ENCODE measurements around the gene PLEKHH2. TPM values are rescaled to one million over a fixed set of nuclear protein-coding genes. Genes with fewer than 3 reads are reported as not detected.
"Not testable (repeated sequence)": the region's sequence is repeated elsewhere in the genome, so short reads cannot be mapped to it uniquely, and the experiment has no call there.

The PLEKHH2 gene
- total RNA-seq, 2 donors from 2014 or later: 5.0 to 5.3 TPM

DNA sequence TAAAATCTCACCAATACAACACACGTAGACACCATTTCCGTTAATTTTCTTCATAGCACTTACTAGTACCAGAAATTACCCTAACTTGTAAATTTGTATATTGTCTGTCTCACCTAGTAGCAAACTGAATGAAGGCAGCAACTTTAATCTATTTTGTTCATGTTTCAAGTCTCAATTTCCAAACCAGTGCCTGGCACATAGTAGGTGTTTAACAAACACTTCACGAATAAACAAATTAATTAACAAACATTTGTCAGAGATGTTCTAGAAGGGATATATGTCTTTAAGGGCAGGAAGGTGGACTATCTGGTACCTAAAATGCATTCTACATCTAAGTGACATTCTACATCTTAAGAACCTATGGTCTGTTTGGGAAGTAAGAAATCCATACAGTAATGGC is 42.2 kb upstream of the PLEKHH2 start:
- DNase-seq: no peak
- Mint-ChIP-seq H3K4me1 (peaks cover 11% of the 10 kb centered on the region), H3K27ac (peak overlapping the region; percentile 97), H3K27me3 (ENCODE audit: insufficient read depth) (peaks cover 4% of the 10 kb centered on the region), H3K4me3 (peak overlapping the region; percentile 93), H3K36me3 (ENCODE audit: low read depth) (peaks cover 4% of the 10 kb centered on the region), H3K9me3 (no peaks in the 10 kb centered on the region)
- H3K4me3 ChIP-seq (ENCODE audit: low read length): peak overlapping the region; percentile 95
- H3K9ac ChIP-seq (ENCODE audit: extremely low read depth, low read length, poor library complexity, severe bottlenecking): no peak overlapping the region
- no peaks in the 10 kb centered on the region for H3K4me1 ChIP-seq (ENCODE audit: control insufficient read depth, insufficient read depth, low read length)
- no peaks in the 10 kb centered on the region for H3K36me3 ChIP-seq (ENCODE audit: control insufficient read depth, insufficient read depth, low read length)
- no peak overlapping the region for H3K27ac ChIP-seq (ENCODE audit: low read depth, low read length)
- H3K9me3 ChIP-seq (ENCODE audit: control insufficient read depth, low read length): no peaks in the 10 kb centered on the region
- TF ChIP-seq, protein P1, sequence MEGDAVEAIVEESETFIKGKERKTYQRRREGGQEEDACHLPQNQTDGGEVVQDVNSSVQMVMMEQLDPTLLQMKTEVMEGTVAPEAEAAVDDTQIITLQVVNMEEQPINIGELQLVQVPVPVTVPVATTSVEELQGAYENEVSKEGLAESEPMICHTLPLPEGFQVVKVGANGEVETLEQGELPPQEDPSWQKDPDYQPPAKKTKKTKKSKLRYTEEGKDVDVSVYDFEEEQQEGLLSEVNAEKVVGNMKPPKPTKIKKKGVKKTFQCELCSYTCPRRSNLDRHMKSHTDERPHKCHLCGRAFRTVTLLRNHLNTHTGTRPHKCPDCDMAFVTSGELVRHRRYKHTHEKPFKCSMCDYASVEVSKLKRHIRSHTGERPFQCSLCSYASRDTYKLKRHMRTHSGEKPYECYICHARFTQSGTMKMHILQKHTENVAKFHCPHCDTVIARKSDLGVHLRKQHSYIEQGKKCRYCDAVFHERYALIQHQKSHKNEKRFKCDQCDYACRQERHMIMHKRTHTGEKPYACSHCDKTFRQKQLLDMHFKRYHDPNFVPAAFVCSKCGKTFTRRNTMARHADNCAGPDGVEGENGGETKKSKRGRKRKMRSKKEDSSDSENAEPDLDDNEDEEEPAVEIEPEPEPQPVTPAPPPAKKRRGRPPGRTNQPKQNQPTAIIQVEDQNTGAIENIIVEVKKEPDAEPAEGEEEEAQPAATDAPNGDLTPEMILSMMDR (conservative IDR thresholded peaks at IDR 0.05): no peak
- no peaks in the 10 kb centered on the region for H3K27me3 ChIP-seq (ENCODE audit: control insufficient read depth, insufficient read depth, low read length, poor library complexity, severe bottlenecking)
- WGBS, 2 experiments (ENCODE audit: insufficient coverage in 1 of 2, insufficient read length in 1 of 2): 91 to 100% methylated on average over 2 to 3 of the region's 3 CpGs

DNA sequence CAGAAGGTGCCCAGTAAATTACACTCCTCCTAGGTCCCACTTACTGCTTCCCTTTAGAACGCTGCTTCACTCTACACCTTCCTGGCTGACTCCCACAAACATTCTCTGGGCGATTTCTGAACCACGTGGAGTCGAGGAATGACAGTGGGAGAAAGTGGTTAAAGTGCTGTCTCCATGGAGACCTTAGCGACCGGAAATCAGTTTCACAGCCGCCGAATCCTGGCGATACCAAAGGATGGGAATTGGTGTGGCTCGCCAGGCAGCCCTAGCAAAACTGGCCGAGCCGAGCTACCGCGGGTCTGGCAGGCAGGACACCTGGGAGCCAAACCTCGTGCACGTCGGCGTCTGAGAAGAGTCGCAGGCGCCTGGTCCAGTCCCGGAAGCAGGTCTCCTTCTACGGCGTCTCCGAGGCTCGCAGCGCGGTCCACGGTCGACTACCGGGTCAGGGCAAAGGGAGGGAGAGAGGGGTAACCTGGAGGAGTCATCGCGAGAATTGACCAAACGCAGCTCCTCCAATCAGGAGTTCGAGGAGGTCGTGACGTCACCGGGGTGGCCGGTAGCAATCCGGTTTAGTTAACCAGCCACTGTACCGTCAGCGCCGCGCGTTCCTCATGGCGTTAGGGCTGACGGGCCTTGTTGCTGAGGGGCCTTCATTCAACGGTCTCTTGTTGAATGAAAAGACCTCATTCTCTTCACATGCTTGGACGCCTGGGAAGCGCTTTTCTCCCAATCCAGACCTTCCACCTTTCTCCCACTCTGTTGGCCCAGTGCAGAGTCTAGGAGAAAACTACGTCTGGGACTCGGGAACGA is 41.3 kb upstream of the PLEKHH2 start, which contains the start of gene THADA:
Gene THADA (minus strand): TSS at position 436 of the 810 bp plus-strand sequence. CDS start 3,646 bp downstream, outside the sequence.
- TF ChIP-seq, protein P1 (conservative IDR thresholded peaks at IDR 0.05): no peak
- no peaks in the 10 kb centered on the region for H3K36me3 ChIP-seq (ENCODE audit: control insufficient read depth, insufficient read depth, low read length)
- H3K36me3 Mint-ChIP-seq (ENCODE audit: low read depth): peaks cover 2% of the 10 kb centered on the region
- H3K4me3 ChIP-seq (ENCODE audit: low read length): peak within 1 kb of the TSS; percentile 95
- H3K4me1 ChIP-seq (ENCODE audit: control insufficient read depth, insufficient read depth, low read length): no peaks in the 10 kb centered on the region
- no peaks in the 10 kb centered on the region for H3K9me3 ChIP-seq (ENCODE audit: control insufficient read depth, low read length)
- peak within 1 kb of the TSS; percentile 89 for H3K27ac ChIP-seq (ENCODE audit: low read depth, low read length)
- WGBS, 2 experiments (ENCODE audit: insufficient coverage in 1 of 2, insufficient read length in 1 of 2): 0% methylated on average over 44 to 52 of the region's 52 CpGs
- H3K9ac ChIP-seq (ENCODE audit: extremely low read depth, low read length, poor library complexity, severe bottlenecking): peak within 1 kb of the TSS; percentile 93
- H3K27ac Mint-ChIP-seq: peak within 1 kb of the TSS; percentile 97
- no peaks in the 10 kb centered on the region for H3K9me3 Mint-ChIP-seq
- peaks cover 11% of the 10 kb centered on the region for H3K4me1 Mint-ChIP-seq
- H3K27me3 ChIP-seq (ENCODE audit: control insufficient read depth, insufficient read depth, low read length, poor library complexity, severe bottlenecking): no peaks in the 10 kb centered on the region
- peak; percentile 99 for DNase-seq
- peak within 1 kb of the TSS; percentile 93 for H3K4me3 Mint-ChIP-seq
- peaks cover 9% of the 10 kb centered on the region for H3K27me3 Mint-ChIP-seq (ENCODE audit: insufficient read depth)

DNA sequence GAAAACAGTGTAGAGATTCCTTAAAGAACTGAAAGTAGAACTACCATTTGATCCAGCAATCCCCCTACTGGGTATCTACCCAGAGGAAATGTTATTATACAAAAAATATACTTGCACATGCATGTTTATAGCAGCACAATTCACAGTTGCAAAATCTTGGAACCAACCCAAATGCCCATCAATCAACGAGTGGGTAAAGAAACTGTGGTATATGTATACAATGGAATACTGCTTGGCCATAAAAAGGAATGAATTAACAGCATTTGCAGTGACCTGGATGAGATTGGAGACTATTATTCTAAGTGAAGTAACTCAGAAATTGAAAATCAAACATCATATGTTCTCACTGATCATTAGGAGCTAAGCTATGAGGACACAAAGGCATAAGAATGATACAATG is 36.5 kb upstream of the PLEKHH2 start:
- H3K9me3 Mint-ChIP-seq, H3K27ac Mint-ChIP-seq: not testable (repeated sequence)
- 81% methylated on average over 1 of the region's 1 CpG; no CpG with 5 or more reads in 1 of the 2 experiments for WGBS, 2 experiments (ENCODE audit: insufficient coverage in 1 of 2, insufficient read length in 1 of 2)

More for the DNA sequence above, 36.5 kb upstream of the PLEKHH2 start:
- not testable (repeated sequence) for H3K27me3 ChIP-seq (ENCODE audit: control insufficient read depth, insufficient read depth, low read length, poor library complexity, severe bottlenecking); H3K4me3 ChIP-seq (ENCODE audit: low read length); H3K4me1 Mint-ChIP-seq; H3K27me3 Mint-ChIP-seq (ENCODE audit: insufficient read depth); H3K4me1 ChIP-seq (ENCODE audit: control insufficient read depth, insufficient read depth, low read length); H3K36me3 Mint-ChIP-seq (ENCODE audit: low read depth); H3K27ac ChIP-seq (ENCODE audit: low read depth, low read length); H3K9ac ChIP-seq (ENCODE audit: extremely low read depth, low read length, poor library complexity, severe bottlenecking); DNase-seq; H3K4me3 Mint-ChIP-seq; H3K36me3 ChIP-seq (ENCODE audit: control insufficient read depth, insufficient read depth, low read length); H3K9me3 ChIP-seq (ENCODE audit: control insufficient read depth, low read length)

All from endodermal cell (in vitro differentiated cells).